COLO668 (cell line): ENCODE measurements around the gene SLC4A1.

ENCODE experiments used
- DNase-seq: peaks from one replicate; lab custom pipeline; 2025; ENCODE audit not compliant: unreplicated experiment; lab: John Stamatoyannopoulos, UW

The SLC4A1 gene

DNA sequence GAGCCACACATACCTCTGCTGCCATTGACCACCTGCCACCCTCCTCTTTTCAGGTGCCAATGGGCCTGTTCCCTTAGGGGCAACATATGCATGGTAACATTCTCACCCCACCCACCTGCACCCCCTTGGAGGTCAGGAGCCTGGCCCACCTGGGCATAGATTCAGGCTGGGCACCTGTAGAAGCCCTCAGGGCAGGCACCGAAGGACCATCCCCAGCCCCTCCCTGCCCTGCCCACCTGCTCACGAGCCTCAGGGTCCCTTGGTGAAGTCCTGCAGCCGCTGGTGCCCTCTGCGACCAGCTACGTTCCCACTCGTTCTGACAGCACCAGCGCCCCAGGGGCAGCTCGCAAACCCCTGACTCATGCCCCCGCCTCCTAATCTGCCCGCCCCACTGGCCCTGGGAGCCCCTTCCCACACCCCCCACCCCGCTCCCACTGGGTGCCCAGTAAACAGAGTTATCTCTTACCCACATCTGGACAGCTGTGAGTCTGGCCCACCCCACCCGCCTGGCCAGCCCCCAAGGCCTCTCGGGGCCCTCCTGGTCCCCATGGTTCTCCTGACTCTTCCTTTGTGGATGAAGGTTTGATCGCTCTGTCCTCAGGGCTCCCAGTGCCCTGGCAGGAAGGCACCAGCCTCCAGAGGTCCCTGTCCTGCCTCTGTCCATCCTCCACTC is at the start of gene SLC4A1:
Gene SLC4A1 (minus strand): TSS at position 318 of the 673 bp plus-strand sequence. CDS start 5,269 bp downstream, outside the sequence.
- DNase-seq: no peak

DNA sequence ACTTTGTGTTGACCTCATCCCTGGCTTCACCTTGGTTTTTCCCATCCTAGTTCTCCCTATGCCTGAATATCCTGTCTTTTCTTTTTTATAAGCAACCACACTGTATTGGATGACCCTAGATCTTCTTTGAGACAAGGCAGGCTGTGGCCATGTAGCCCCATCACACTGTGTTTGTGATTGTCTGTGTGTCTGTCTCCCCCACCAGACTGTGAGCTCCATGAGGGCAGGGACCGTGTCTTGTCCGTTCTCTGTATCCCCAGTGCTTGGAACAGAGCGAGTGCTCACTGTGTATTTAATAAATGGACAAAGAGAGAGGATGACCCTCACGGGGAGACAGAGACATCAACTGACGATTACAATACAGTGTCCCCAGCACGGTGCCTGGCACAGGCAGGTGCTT is 49.6 kb upstream of the SLC4A1 start:
- no peak for DNase-seq

GRCh38 chr17:44315760-44316731 is 48.1 kb upstream of the SLC4A1 start:
- no peak for DNase-seq

DNA sequence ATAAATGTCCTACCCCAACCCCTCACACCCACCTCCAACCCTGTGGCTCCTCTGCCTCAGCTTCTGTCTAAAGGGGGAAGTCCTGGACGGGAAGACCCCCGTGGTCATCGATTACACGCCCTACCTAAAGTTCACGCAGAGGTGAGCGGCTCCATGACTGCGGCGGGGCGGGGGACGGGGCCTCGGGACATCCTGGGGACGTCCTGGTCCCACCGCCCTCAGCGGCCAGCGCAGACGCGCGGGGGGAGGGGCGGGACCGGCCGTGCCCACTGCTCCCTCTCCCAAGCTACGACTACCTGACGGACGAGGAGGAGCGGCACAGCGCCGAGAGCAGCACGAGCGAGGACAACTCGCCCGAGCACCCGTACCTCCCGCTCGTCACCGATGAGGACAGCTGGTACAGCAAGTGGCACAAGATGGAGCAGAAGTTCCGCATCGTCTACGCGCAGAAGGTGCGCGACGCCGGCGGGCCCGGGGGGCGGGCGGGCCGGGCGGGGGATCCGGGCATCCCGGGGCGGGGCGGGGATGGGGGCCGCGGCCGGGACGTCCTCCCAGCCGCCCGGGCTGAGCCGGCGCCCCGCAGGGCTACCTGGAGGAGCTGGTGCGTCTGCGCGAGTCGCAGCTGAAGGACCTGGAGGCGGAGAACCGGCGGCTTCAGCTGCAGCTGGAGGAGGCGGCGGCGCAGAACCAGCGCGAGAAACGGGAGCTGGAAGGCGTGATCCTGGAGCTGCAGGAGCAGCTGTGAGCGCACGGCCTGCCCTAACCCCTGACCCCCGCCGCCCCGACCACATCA is 47.1 kb upstream of the SLC4A1 start:
- DNase-seq: peak; percentile 5

GRCh38 chr17:44314524-44314868 is 46.6 kb upstream of the SLC4A1 start:
- no peak for DNase-seq

GRCh38 chr17:44314031-44314430 is 46.1 kb upstream of the SLC4A1 start:
- no peak for DNase-seq

DNA sequence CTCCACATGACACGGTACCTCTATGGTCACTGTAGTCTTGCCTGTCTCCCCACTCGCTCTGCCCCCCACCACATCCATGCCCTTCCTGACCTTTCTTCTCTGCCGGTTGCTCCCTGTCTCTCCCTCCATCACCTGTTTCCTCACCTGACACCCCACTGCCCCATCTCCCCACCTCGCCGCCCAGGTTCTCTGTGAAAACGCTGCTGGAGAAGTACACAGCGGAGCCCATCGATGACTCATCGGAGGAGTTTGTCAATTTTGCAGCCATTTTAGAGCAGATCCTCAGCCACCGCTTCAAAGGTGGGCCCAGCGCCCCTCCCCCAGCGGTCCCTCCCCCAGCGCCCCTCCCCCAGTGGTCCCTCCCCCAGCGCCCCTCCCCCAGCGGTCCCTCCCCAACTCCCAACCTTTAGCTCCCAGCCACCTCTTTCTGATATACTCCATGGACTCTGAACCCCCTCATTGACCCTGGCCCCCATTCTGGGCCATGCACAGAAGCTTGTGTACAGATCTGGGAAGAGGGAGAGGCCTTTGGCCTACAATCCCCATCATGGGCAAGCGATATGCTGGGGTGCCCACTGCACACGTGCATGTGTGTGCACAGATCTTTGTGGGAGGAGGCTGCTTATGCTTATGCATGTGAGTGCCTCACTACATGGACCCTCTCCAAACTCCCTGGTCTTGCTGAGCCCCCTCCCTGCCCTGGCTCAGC is 44.6 kb upstream of the SLC4A1 start:
- no peak for DNase-seq

GRCh38 chr17:44311562-44312181 is 43.7 kb upstream of the SLC4A1 start:
- DNase-seq: no peak

DNA sequence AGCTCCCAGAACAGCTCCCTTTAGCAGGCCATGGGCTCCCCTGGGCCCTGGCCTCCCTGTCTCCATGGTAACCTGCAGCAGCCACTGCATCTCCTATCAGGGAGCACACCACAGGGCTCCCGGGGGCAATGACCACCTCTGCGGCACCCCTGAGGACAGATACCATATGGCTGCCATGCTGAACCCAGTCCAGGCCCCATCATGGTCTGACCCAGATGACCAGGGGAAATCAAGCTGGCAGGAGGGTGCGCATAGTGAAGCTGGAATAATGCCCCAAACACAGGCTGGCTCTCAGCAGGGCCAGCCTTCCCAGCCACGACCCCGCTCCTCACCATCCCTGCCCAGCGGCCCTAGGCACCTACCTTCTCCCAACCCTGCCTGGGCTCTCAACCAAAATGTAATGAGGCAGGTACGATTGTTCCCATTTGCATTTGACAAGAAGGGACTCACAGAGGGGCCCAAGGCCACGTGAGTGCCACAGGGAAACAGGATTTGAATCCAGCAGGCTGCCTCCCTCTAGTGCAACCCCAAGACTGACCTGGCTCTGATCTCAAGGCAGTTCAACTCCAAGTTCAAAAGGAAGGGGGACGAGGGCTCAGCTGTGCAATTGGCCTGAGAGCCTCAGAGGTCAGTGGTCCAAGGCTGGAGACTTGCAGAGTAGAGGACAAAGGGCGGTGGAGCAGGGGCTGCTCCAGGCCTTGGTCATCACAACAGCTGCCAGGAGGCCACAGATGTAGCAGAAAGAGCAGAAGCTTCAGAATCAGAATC is 42.9 kb upstream of the SLC4A1 start:
- DNase-seq: no peak

GRCh38 chr17:44310188-44310587 is 42.3 kb upstream of the SLC4A1 start:
- DNase-seq: no peak

DNA sequence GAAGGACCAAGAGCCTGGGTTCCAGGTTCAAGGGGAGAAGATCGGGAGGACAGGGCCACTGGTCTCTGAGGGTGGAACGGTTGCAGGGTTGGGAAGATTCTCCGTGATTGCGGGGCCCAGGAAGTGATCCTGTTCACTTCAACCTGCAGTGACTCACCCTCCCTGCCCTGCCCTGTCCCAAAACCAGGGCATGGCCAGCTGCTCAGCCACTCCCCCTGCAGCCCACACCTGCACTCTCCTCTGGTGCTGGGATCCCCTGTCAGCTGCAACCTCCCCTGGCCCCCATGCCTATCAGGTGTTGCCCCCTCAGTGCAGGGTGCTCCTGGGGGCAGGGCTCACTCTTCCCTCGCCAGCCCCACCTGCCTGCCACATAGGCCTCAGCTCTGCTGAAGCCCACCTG is 41.5 kb upstream of the SLC4A1 start:
- DNase-seq: peak; percentile 29

DNA sequence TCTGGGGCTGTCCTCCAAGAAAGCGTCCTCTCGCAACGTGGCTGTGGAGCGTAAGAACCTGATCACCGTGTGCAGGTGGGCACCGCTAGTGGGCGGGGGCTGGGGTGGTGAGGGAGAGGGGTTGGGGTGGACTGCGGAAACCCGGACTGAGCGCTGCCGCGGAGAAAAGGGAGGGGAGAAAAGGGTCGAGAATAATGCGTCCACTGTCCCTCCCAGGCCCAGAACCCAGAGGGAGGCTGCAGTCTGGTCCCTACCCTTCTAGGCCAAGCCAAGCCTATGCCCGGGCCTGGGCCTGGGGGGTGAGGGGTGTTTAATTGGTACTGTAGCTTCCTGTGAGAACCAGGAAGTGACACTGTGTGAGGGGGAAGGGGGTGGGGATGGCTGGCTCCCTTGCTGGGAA is 40.9 kb upstream of the SLC4A1 start:
- DNase-seq: peak; percentile 40

- peak; percentile 62 for DNase-seq
These were observed 40.4 kb upstream of the SLC4A1 start, which contains the start of gene RUNDC3A for GRCh38 chr17:44308320-44308818. RUNDC3A (plus strand) TSS chr17:44308601; CDS start chr17:44308833, 232 bp downstream.

- DNase-seq: peak; percentile 36
These were observed 39.7 kb upstream of the SLC4A1 start for GRCh38 chr17:44307387-44308186.

DNA sequence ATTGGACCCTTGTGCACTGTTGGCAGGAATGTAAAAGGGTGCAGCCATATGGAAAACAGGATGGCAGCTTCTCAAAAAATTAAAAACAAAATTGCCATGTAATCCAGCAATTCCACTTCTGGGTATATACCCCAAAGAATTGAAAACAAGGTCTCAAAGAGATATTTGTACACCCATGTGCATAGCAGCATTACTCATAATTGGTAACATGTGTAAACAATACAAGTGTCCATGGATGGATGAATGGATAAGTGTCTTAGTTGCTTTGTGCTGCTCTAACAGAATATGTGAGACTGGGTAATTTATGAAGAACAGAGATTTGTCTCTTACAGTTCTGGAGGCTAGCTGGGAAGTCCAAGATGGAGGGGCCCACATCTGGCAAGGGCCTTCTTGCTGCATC is 36.7 kb upstream of the SLC4A1 start:
- no peak for DNase-seq

DNA sequence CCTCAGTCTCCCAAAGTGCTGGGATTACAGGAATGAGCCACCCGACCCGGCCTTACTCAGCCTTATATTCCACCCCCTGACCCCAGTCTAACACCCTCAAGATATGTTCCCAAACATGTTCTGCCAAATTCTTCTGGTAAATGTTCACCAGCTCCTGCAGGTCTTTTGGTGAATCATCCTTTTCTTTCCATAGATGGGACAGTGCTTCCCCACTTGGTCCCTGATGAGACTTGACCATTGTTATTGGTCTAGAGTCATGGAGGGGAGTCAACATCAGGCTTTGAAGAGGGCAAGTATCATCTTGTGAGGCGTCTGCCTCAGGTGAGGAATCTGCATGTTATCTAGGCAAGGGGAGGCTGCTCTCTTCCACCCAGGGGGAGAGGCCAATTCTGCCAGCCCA is 30.0 kb upstream of the SLC4A1 start:
- DNase-seq: no peak

DNA sequence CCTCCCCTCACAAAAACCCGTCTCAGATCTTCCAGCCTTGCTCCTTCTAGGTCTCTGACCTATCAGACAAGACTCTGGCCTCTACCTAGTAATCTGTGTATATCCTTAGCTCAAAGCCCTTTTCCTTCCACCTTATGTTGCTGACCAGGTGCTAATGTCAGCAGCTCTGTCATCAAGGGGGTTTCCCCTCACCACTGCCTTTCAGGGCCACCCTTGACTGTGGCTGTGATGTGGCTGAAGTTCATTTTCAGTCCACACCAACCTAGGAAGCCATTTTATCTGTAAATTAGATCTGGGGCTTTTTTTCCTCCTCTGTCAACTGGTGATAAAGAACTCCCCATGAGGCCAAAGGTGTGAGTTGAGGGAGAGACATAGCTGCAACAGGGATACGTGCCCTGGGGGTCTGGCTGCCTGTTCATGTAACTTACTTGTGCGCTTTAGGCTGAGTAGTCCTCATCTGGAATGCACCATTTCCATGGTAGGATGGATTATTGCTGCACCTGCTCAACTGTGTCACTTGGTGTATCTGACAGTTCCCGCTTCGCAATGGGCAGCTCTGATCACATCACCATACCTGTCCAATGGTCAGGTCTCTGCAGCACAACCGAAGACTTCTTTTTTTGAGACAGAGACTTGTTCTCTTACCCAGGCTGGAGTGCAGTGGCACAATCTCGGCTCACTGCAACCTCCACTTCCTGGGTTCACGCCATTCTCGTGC is 25.7 kb upstream of the SLC4A1 start:
- no peak for DNase-seq

- no peak for DNase-seq
These were observed 19.7 kb upstream of the SLC4A1 start for GRCh38 chr17:44287651-44288050.
